ENCODE data around the gene MBNL2. TPM values are rescaled to one million over a fixed set of nuclear protein-coding genes. Genes with fewer than 3 reads are reported as not detected.

MBNL2 gene
- total RNA-seq, 2 experiments from 2014 or later = 2.7 to 7.4 TPM

GRCh38 chr13:97278435-97279411 is 56.6 kb downstream of the MBNL2 start:
- no TSS peak for BruUV-seq (replicated peaks)
- no peak for TF ChIP-seq EZH2phosphoT487 (IDR thresholded peaks at IDR 0.05; ENCODE audit: borderline replicate concordance, low read depth, low read length)
- no peak for TF ChIP-seq CTCF (conservative IDR thresholded peaks at IDR 0.05; ENCODE audit: low read length)
- no peaks in the 10 kb centered on the region for H4K20me1 ChIP-seq (ENCODE audit: insufficient read depth, low read length)
- H3K4me3 ChIP-seq (ENCODE audit: low read depth, low read length, poor library complexity, severe bottlenecking) = no peak overlapping the region
- no peak overlapping the region for H3K4me2 ChIP-seq (ENCODE audit: low read length)
- ChIA-PET POLR2A (no interaction called here), CTCF (ENCODE audit: unreplicated experiment) (no interaction called here)
- no peak overlapping the region for H3K27ac ChIP-seq (ENCODE audit: low read depth, low read length, poor library complexity, severe bottlenecking)
- intact Hi-C loops (cut with micrococcal nuclease; ENCODE audit: unreplicated experiment) = no loop called here
- H3K4me1 ChIP-seq (ENCODE audit: insufficient read depth, low read length, poor library complexity, severe bottlenecking) = no peaks in the 10 kb centered on the region
- DNase-seq (ENCODE audit: low spot score) = no peak
- H3K9me2 ChIP-seq (ENCODE audit: insufficient read depth, low read length) = no peaks in the 10 kb centered on the region
- no peaks in the 10 kb centered on the region for H3K79me2 ChIP-seq (ENCODE audit: insufficient read depth, low read depth, low read length)
- no peaks in the 10 kb centered on the region for H3K9me3 ChIP-seq (ENCODE audit: low read length)
- peaks cover 5% of the 10 kb centered on the region; the same call in 1 of the 2 replicates for H3K36me3 ChIP-seq (ENCODE audit: insufficient read depth, low read length)
- no peak overlapping the region for H2AFZ ChIP-seq (ENCODE audit: low read length)

- no peak overlapping the region for H3K4me3 ChIP-seq (ENCODE audit: low read depth, low read length, poor library complexity, severe bottlenecking)
- ChIA-PET POLR2A (no interaction called here), CTCF (ENCODE audit: unreplicated experiment) (no interaction called here)
- H3K79me2 ChIP-seq (ENCODE audit: insufficient read depth, low read depth, low read length) = no peaks in the 10 kb centered on the region
- TF ChIP-seq CTCF (conservative IDR thresholded peaks at IDR 0.05; ENCODE audit: low read length) = no peak
- TF ChIP-seq EZH2phosphoT487 (IDR thresholded peaks at IDR 0.05; ENCODE audit: borderline replicate concordance, low read depth, low read length) = no peak
- no peaks in the 10 kb centered on the region for H3K4me1 ChIP-seq (ENCODE audit: insufficient read depth, low read length, poor library complexity, severe bottlenecking)
- H2AFZ ChIP-seq (ENCODE audit: low read length) = no peak overlapping the region
- intact Hi-C loops (cut with micrococcal nuclease; ENCODE audit: unreplicated experiment) = no loop called here
- no peaks in the 10 kb centered on the region for H4K20me1 ChIP-seq (ENCODE audit: insufficient read depth, low read length)
- no peaks in the 10 kb centered on the region for H3K9me3 ChIP-seq (ENCODE audit: low read length)
- no TSS peak for BruUV-seq (replicated peaks)
- peaks cover 5% of the 10 kb centered on the region; the same call in 1 of the 2 replicates for H3K36me3 ChIP-seq (ENCODE audit: insufficient read depth, low read length)
- no peak overlapping the region for H3K27ac ChIP-seq (ENCODE audit: low read depth, low read length, poor library complexity, severe bottlenecking)
- no peak overlapping the region for H3K4me2 ChIP-seq (ENCODE audit: low read length)
- DNase-seq (ENCODE audit: low spot score) = no peak
- H3K9me2 ChIP-seq (ENCODE audit: insufficient read depth, low read length) = no peaks in the 10 kb centered on the region
These were observed 57.8 kb downstream of the MBNL2 start for GRCh38 chr13:97279913-97280312.

- ChIA-PET CTCF (ENCODE audit: unreplicated experiment) (no interaction called here), POLR2A (no interaction called here)
- Histone ChIP-seq H3K27ac (ENCODE audit: low read depth, low read length, poor library complexity, severe bottlenecking) (no peak overlapping the region), H3K79me2 (ENCODE audit: insufficient read depth, low read depth, low read length) (no peaks in the 10 kb centered on the region), H4K20me1 (ENCODE audit: insufficient read depth, low read length) (no peaks in the 10 kb centered on the region), H3K4me2 (ENCODE audit: low read length) (no peak overlapping the region), H2AFZ (ENCODE audit: low read length) (no peak overlapping the region), H3K4me1 (ENCODE audit: insufficient read depth, low read length, poor library complexity, severe bottlenecking) (no peaks in the 10 kb centered on the region), H3K9me2 (ENCODE audit: insufficient read depth, low read length) (no peaks in the 10 kb centered on the region), H3K9me3 (ENCODE audit: low read length) (no peaks in the 10 kb centered on the region), H3K36me3 (ENCODE audit: insufficient read depth, low read length) (peaks cover 5% of the 10 kb centered on the region; the same call in 1 of the 2 replicates), H3K4me3 (ENCODE audit: low read depth, low read length, poor library complexity, severe bottlenecking) (no peak overlapping the region)
- intact Hi-C loops (cut with micrococcal nuclease; ENCODE audit: unreplicated experiment) = no loop called here
- DNase-seq (ENCODE audit: low spot score) = no peak
- no peak for TF ChIP-seq CTCF (conservative IDR thresholded peaks at IDR 0.05; ENCODE audit: low read length)
- no peak for TF ChIP-seq EZH2phosphoT487 (IDR thresholded peaks at IDR 0.05; ENCODE audit: borderline replicate concordance, low read depth, low read length)
- no TSS peak for BruUV-seq (replicated peaks)
These were observed 58.3 kb downstream of the MBNL2 start for GRCh38 chr13:97280478-97280877.

Data from OCI-LY7 (cell line).